AG04450 (cell line): Measurements from ENCODE around the gene MPV17L2. TPM values are rescaled to one million over a fixed set of nuclear protein-coding genes. Genes with fewer than 3 reads are reported as not detected.

Source experiments
- CTCF ChIA-PET: fragments of 300-600, 350-600 bp; formaldehyde crosslinking; extraction: SDS; loops from one replicate; lab custom pipeline; 2022; ENCODE audit warnings: antibody characterized with exemption, inconsistent platforms; lab: Charles Lee
- POLR2A ChIA-PET: fragments of 350-600 bp; formaldehyde crosslinking; extraction: SDS; loops from one replicate; lab custom pipeline; 2021; ENCODE audit warnings: antibody characterized with exemption, inconsistent platforms; lab: Yijun Ruan, JAX
- DNase-seq: peaks from one replicate; pipeline ENCODE4 v3.0.0-alpha.2; 2011; ENCODE audit warnings: low read depth, low spot score
- H3K27ac ChIP-seq: one replicate; pipeline ENCODE4 v1.5.1; 2012; ENCODE audit warnings: low read depth, low read length, control low read depth
- H3K27me3 ChIP-seq: one replicate; pipeline ENCODE4 v1.6.0; 2012; ENCODE audit warnings: low read length; ENCODE audit not compliant: control insufficient read depth, insufficient read depth
- H3K4me3 ChIP-seq: 2 replicates; pipeline ENCODE4 v1.5.1; 2011; ENCODE audit warnings: mild to moderate bottlenecking, low read depth, low read length, control low read depth
- H3K9me3 ChIP-seq: 2 replicates; pipeline ENCODE4 v1.5.1; 2012; ENCODE audit warnings: low read length; ENCODE audit not compliant: control insufficient read depth, insufficient read depth
- polyA plus RNA-seq: library from polyadenylated mRNA; depleted of rRNA; stranded (reverse); fragments of >200 nt; gene quantifications from 2 replicates; pipeline ENCODE4 v1.2.3, GENCODE V29; 2011
- TF ChIP-seq, protein P1 (sequence below): IDR thresholded peaks from 2 replicates; pipeline ENCODE4 v1.5.1; 2011; ENCODE audit warnings: low read depth, low read length, control low read depth, inconsistent platforms

Gene MPV17L2
- polyA plus RNA-seq, 1 experiment, result 8.2 TPM

DNA sequence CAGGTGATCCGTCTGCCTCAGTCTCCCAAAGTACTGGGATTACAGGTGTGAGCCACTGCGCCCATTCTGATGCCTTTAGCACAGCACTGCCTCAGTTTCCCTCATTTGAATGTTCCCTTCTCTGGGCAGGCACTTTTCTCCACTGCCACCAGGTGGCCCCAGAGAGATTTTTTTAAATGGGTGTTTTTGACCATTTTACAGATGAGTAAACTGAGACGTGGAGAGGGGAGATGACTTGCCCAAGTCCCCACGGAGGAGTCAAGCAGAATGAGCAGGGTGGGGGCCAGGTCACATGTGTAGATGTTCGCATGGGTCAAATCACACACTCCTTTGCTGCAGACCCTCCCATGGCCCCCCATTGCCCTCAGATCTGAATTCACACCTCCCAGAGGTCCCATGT, 36.5 kb downstream of the MPV17L2 start:
- Histone ChIP-seq H3K9me3 (peaks cover 12% of the 10 kb centered on the region), H3K4me3 (no peak overlapping the region), H3K27me3 (peaks cover 33% of the 10 kb centered on the region), H3K27ac (no peak overlapping the region)
- ChIA-PET POLR2A (no interaction called here), CTCF (no interaction called here)
- DNase-seq, result no peak
- TF ChIP-seq, protein P1, sequence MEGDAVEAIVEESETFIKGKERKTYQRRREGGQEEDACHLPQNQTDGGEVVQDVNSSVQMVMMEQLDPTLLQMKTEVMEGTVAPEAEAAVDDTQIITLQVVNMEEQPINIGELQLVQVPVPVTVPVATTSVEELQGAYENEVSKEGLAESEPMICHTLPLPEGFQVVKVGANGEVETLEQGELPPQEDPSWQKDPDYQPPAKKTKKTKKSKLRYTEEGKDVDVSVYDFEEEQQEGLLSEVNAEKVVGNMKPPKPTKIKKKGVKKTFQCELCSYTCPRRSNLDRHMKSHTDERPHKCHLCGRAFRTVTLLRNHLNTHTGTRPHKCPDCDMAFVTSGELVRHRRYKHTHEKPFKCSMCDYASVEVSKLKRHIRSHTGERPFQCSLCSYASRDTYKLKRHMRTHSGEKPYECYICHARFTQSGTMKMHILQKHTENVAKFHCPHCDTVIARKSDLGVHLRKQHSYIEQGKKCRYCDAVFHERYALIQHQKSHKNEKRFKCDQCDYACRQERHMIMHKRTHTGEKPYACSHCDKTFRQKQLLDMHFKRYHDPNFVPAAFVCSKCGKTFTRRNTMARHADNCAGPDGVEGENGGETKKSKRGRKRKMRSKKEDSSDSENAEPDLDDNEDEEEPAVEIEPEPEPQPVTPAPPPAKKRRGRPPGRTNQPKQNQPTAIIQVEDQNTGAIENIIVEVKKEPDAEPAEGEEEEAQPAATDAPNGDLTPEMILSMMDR, result peak; percentile 57

DNA sequence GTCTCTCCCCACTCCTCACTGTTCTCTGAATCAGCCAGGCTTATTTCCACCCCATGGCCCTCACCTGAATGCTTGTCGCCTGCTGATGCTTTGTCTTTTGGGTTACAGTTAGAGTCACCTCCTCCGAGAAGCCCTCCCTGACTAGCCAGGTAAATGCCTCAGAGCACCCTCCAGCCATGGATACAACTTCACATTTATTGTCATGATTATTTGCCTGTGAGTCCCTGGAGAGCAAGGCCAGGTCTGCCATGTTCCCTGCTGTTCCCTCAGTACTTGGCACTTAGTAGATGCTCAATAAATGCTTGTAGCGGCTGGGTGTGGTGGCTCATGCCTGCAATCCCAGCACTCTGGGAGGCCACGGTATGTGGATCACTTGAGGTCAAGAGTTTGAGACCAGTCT, 36.9 kb downstream of the MPV17L2 start:
- ChIA-PET POLR2A (interaction anchor here (0.6 kb wide), 1 partner anchor 41 kb away, joined by 5 read pairs; no protein-coding TSS in a partner anchor), CTCF (interaction anchor here (1.0 kb wide), 1 partner anchor 49 kb away, joined by 5 read pairs; no protein-coding TSS in a partner anchor)
- no peak for DNase-seq
- Histone ChIP-seq H3K27me3 (peaks cover 33% of the 10 kb centered on the region), H3K27ac (no peak overlapping the region), H3K4me3 (no peak overlapping the region), H3K9me3 (peaks cover 12% of the 10 kb centered on the region)
- TF ChIP-seq, protein P1, result no peak

DNA sequence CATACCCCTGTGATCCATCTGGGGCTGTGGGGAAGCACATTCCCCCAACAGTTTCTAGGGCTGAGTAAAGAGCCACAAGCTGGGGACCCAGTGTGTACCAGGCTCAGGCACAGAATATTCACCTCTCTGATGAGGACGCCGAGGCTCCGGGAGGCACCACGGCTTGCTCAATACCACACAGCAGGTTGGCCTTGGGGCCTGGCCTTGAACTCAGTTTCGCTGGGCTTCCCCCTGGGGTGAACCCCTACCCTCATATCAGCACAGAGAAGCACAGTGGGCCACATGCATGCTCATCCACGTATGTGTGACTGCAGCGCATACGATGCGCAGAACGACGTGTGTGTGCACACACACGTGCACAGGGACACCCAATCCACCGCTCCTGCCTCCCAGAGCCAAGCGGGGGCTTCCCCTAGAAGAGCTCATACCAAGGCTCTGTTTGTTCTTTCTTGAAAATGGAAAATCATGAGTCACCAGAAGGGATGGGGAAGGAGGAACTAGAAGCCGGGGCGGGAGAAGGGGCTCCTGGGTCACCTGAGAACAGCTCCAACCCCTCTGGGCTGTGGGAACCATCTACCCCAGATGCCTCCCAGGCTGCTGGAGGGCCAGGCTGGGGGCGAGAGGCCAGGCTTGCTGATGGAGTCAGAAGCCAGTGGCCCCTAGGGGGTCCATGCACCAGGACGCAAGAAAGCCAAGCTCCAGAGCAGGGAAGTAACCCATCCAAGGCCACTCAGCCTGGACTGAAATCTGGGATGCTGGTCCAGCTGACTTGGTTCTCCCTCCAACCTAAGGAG, 38.1 kb downstream of the MPV17L2 start:
- Histone ChIP-seq H3K4me3 (no peak overlapping the region), H3K9me3 (peaks cover 12% of the 10 kb centered on the region), H3K27ac (no peak overlapping the region), H3K27me3 (peaks cover 31% of the 10 kb centered on the region)
- ChIA-PET POLR2A (no interaction called here), CTCF (interaction anchor here (0.5 to 1.2 kb wide), 3 partner anchors 23 to 48 kb away, joined by 3 to 5 read pairs (median 3); no protein-coding TSS in a partner anchor)
- TF ChIP-seq, protein P1, result no peak
- no peak for DNase-seq

DNA sequence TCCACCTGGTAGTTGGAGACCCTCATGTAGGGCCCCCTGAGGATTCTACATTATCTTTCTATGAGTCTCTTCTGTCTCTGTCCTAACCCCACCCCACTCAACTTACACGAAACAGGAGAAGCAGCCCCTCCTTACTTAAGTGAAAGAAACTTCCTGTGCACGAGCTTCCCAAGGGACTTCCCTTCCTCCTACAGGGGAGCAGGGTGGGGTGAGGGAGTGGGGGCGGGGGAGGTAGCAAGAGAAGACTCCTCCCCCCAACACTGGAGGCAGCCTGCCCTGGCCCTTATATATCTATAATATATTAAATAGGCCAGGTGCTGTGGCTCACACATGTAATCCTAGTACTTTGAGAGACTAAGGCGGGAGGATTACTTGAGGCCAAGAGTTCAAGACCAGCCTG, 38.8 kb downstream of the MPV17L2 start:
- ChIA-PET CTCF (interaction anchor here (0.5 to 1.2 kb wide), 4 partner anchors 24 to 119 kb away, joined by 3 to 4 read pairs (median 3); no protein-coding TSS in a partner anchor), POLR2A (no interaction called here)

More for the DNA sequence above, 38.8 kb downstream of the MPV17L2 start:
- no peak overlapping the region for H3K4me3 ChIP-seq
- no peak for DNase-seq
- H3K27me3 ChIP-seq, result peaks cover 32% of the 10 kb centered on the region
- peaks cover 12% of the 10 kb centered on the region for H3K9me3 ChIP-seq
- TF ChIP-seq, protein P1, result no peak
- no peak overlapping the region for H3K27ac ChIP-seq
